ENCODE measurements around the gene IRGC.

The IRGC gene

DNA sequence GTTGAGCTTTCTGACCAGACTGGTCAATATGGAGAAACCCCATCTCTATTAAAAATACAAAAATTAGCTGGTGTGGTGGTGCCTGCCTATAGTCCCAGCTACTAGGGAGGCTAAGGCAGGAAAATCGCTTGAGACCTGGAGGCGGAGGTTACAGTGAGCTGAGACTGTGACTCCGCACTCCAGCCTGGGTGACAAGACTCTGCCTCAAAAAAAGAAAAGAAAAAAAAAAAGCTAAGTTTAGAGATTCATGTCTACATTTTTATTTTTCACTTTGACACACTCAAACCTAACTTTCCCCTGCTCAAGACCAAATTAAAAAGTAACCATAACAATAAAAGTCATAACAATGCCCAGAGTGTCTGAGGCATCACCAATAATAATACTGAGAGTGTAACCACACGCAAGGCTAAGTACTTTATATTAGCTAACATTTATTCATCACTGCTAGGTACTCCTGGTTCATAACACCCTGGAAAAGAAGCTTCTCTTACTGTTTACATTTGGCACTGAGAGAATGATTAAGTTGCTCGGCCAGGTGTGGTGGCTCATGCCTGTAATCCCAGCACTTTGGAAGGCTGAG, 5.7 kb downstream of the IRGC start:
- in situ Hi-C loops (cut with MboI; ENCODE audit: low sequenced_read_pairs) = no loop called here

- in situ Hi-C loops (cut with MboI; ENCODE audit: low sequenced_read_pairs) = no loop called here
Measured at GRCh38 chr19:43723588-43723987, 7.7 kb downstream of the IRGC start.

DNA sequence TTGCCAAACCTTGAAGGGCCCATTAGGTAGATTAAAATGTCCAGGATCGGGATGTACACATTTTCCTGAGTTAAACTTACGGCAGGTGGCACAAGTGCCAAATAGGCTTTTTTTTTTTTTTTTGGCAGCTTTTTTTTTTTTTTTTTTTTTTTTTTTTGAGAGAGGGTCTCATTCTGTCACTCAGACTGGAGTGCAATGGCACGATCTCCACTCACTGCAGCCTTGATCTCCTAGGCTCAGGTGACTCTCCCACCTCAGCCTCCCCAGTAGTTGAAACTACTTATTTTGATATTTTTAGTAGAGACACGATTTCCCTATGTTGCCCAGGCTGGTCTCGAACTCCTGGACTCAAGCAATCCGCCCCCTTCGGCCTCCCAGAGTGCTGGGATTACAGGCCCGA, 9.0 kb downstream of the IRGC start:
- in situ Hi-C loops (cut with MboI; ENCODE audit: low sequenced_read_pairs) = no loop called here

DNA sequence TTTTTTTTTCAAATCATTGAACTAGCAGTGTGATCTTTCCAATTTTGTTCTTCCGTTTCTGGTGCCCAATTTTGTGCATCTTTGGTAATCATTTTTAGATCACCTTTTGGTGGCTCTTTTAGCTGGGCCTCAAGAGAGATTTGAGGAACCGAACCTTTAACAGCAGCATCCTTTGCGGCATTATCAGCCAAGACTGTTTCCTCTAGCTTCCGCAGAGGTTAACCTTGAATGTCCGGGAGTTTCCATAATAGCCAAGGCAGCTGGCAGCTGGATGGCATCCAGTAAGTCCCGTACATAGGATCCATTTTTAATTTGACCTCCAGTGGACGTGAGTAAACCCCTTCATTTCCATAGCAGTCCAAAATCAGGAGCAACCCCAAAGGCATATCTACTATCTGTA, 9.6 kb downstream of the IRGC start:
- in situ Hi-C loops (cut with MboI; ENCODE audit: low sequenced_read_pairs) = no loop called here

GRCh38 chr19:43726736-43727592, 11.1 kb downstream of the IRGC start:
- in situ Hi-C loops (cut with MboI; ENCODE audit: low sequenced_read_pairs) = no loop called here

DNA sequence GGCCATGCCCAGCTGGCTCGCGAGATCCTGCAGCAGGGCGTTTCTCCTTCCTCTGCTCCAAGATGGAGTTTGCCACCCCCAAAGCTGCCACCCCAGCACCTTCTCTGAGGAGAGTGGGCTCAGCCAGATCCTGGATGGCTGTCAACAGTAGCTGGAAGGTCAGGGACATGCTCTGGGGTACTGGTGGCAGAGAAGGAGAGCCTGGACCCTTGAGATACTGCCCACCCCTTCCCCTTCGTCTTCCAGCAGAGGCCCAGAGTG, 11.6 kb downstream of the IRGC start:
- in situ Hi-C loops (cut with MboI; ENCODE audit: low sequenced_read_pairs) = no loop called here

- in situ Hi-C loops (cut with MboI; ENCODE audit: low sequenced_read_pairs) = no loop called here
Measured at GRCh38 chr19:43729919-43730318, 14.0 kb downstream of the IRGC start.

DNA sequence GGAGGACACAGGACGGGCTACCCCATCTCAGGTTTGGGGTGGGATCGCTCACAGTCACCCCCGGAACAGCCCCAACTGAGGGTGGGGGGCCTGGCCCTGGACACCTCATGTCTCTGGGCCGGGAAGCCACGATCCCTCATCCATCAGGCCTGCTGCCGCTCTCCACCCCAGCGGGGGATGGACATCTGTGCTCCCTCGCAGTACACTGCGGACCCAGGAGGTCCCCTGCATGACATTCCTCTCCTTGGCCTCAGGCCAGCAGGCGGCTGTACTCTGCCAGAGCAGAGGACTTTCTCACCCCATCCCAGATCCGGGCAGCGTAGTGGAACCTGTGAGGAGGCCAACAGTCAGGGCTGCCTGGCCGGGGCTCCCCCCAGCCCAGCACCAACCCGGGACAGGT, 15.5 kb downstream of the IRGC start:
- in situ Hi-C loops (cut with MboI; ENCODE audit: low sequenced_read_pairs) = no loop called here

GRCh38 chr19:43731846-43732245, 16.0 kb downstream of the IRGC start:
- in situ Hi-C loops (cut with MboI; ENCODE audit: low sequenced_read_pairs) = no loop called here

GRCh38 chr19:43735013-43735412, 19.1 kb downstream of the IRGC start:
- in situ Hi-C loops (cut with MboI; ENCODE audit: low sequenced_read_pairs) = no loop called here

GRCh38 chr19:43735957-43736356, 20.1 kb downstream of the IRGC start:
- in situ Hi-C loops (cut with MboI; ENCODE audit: low sequenced_read_pairs) = no loop called here

DNA sequence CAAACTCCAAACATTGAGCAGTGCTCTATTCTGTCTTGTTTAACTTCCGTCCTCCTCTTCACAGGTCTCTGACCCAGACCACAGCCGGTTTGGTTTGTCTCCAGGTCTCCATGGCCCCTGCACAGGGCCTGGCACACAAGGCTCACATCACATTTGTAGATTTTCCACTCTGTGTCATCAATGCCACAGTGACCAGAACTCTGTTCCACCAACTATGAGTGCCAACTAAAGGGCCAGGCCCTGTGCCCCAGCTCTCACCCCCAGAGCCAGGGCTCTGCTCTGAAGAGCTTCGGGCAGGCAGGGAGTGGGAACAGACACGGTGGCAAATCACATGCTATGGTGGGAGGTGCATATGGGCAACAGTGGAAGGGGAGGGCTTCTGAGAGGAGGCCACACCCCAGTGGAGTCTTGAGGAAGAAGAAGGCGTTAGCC, 22.9 kb downstream of the IRGC start:
- in situ Hi-C loops (cut with MboI; ENCODE audit: low sequenced_read_pairs) = no loop called here

GRCh38 chr19:43739439-43740235, 23.8 kb downstream of the IRGC start:
- in situ Hi-C loops (cut with MboI; ENCODE audit: low sequenced_read_pairs) = no loop called here

- in situ Hi-C loops (cut with MboI; ENCODE audit: low sequenced_read_pairs) = no loop called here
Measured at GRCh38 chr19:43741075-43741825, 25.4 kb downstream of the IRGC start.

- in situ Hi-C loops (cut with MboI; ENCODE audit: low sequenced_read_pairs) = no loop called here
Measured at GRCh38 chr19:43743059-43743458, 27.2 kb downstream of the IRGC start.

DNA sequence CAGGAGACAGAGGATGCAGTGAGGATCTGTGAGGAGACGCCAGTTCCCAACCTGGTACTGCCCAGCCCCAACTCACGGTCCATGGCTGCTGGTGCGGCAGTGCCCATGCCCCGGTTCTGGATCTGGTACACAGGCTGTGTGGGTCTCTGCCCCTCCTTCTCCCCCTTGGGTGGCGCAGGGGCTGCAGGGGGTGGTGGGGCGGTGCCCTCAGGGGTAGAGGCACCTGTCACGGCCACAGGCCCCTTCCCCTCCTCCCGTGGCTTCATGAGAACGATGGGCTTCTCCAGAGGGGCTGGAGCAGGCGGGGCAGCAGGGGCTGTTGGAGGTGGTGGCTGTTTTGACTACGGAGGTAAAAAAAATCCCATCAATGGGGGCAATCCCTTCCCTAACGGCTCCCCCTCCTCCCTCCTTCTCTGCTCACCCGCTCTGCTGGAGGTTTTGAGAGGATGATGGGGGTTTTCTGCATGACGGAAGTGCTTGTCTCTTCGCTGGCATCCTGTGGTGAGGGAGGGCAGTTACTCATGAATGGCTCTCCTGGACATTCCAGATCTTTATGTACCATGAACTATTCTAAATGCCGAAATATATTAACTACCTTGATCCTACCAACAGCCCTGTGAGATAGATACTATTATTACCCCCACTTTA, 31.8 kb downstream of the IRGC start:
- in situ Hi-C loops (cut with MboI; ENCODE audit: low sequenced_read_pairs) = loop anchor here (5.0 kb wide), 1 partner anchor 35 kb away; the partner anchor contains the start of gene KCNN4

GRCh38 chr19:43748205-43748594, 32.3 kb downstream of the IRGC start:
- in situ Hi-C loops (cut with MboI; ENCODE audit: low sequenced_read_pairs) = loop anchor here (5.0 kb wide), 1 partner anchor 34 kb away; the partner anchor contains the start of gene KCNN4

DNA sequence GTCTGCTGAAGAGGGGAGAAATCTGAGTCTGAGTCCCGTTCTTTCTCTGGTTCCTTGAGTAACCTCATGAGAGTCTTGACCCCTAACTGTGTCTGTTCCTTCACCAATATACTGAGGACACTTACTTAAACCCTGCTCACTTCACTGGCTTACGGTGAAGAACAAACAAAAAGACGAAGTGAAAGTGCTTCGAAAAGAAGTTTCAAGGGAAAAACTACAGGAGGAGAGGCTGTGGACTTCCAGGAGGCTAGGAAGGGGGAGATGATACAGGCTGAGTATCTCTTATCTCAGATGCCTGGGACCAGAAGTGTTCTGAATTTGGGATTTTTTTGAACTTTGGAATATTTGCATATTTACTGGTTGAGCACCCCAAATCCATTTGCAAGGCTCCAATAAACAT, 32.8 kb downstream of the IRGC start:
- in situ Hi-C loops (cut with MboI; ENCODE audit: low sequenced_read_pairs) = loop anchor here (5.0 kb wide), 1 partner anchor 34 kb away; the partner anchor contains the start of gene KCNN4

DNA sequence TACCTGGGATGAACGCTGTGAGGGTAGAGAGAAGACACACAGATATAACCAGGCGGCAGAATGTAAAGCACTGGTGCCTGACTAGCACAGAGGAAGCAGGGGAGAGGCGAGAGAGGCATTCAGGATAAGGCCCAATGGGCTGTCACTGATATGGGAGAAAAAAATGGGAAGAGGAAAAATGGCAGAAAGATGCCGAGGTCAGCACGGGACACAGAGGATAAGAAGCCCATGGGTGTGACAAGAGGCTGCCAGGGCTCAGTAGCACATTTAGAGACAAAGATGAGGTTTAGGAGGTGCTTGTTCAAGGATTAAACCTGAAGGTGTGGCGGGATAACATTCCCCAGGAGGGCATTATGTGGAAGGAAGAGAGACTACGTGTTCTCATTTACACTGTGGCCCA, 33.3 kb downstream of the IRGC start:
- in situ Hi-C loops (cut with MboI; ENCODE audit: low sequenced_read_pairs) = loop anchor here (5.0 kb wide), 1 partner anchor 33 kb away; the partner anchor contains the start of gene KCNN4

GRCh38 chr19:43749898-43750297, 34.0 kb downstream of the IRGC start:
- in situ Hi-C loops (cut with MboI; ENCODE audit: low sequenced_read_pairs) = loop anchor here (5.0 kb wide), 1 partner anchor 32 kb away; the partner anchor contains the start of gene KCNN4

All from HL-60/S4 treated with phorbol 12-myristate 13-acetate at 8.2 ng/mL for 4 days and 3 days (cell line).